ENCODE data around the gene PDZK1. TPM values are rescaled to one million over a fixed set of nuclear protein-coding genes. Genes with fewer than 3 reads are reported as not detected.

PDZK1 gene
- total RNA-seq, 1 experiment from 2014 or later = 4.2 TPM

Other genes starting within 250 kb of the PDZK1 start
- 38.3 and 47.9 TPM in 2 replicates for gene GPR89A, start 99.4 kb downstream of the PDZK1 start, total RNA-seq (2014; rRNA removed)
- not detected in 2 replicates for gene CD160, start 12.1 kb upstream of the PDZK1 start, total RNA-seq (2014; rRNA removed)
- gene RNF115, start 116.7 kb upstream of the PDZK1 start, total RNA-seq (2014; rRNA removed) = 15.2 and 15.9 TPM in 2 replicates
- gene POLR3C, start 116.8 kb upstream of the PDZK1 start, total RNA-seq (2014; rRNA removed) = 35.8 and 41.5 TPM in 2 replicates
- gene NUDT17, start 138.3 kb upstream of the PDZK1 start, total RNA-seq (2014; rRNA removed) = 2.4 and 3.0 TPM in 2 replicates
- gene PIAS3, start 151.7 kb upstream of the PDZK1 start, total RNA-seq (2014; rRNA removed) = 25.2 and 27.2 TPM in 2 replicates
- gene ANKRD35, start 178.5 kb upstream of the PDZK1 start, total RNA-seq (2014; rRNA removed) = 0.07 and 0.40 TPM in 2 replicates
- 0.81 and 1.9 TPM in 2 replicates for gene ITGA10, start 202.7 kb upstream of the PDZK1 start, total RNA-seq (2014; rRNA removed)
- gene PEX11B, start 211.3 kb upstream of the PDZK1 start, total RNA-seq (2014; rRNA removed) = 27.4 and 31.3 TPM in 2 replicates
- 459 and 482 TPM in 2 replicates for gene RBM8A, start 220.1 kb upstream of the PDZK1 start, total RNA-seq (2014; rRNA removed)